Ascending aorta (tissue), 2 donors: ENCODE measurements around the gene ZBTB7A. TPM values are rescaled to one million over a fixed set of nuclear protein-coding genes. Genes with fewer than 3 reads are reported as not detected.
A peak's percentile ranks its signal among the peaks of the same experiment; 100 is the strongest.
"Not testable (repeated sequence)": the region's sequence is repeated elsewhere in the genome, so short reads cannot be mapped to it uniquely, and the experiment has no call there.

Experiments used
- DNase-seq, 2 donors: peaks; one replicate each; pipeline ENCODE4 v3.0.0-alpha.2; 2019; ENCODE audit warnings: low spot score in 2 of 2
- H3K27ac ChIP-seq, 2 donors: fragments of 200-600 bp; sonication (generic); one replicate each; pipeline ENCODE4 v1.5.1; 2016 to 2017; ENCODE audit warnings: mild to moderate bottlenecking in 1 of 2
- H3K27me3 ChIP-seq: fragments of 200-600 bp; sonication (generic); one replicate; pipeline ENCODE4 v1.5.1; 2017
- H3K36me3 ChIP-seq, 2 donors: fragments of 200-600 bp; sonication (generic); one replicate each; pipeline ENCODE4 v1.5.1; 2016
- H3K4me1 ChIP-seq, 2 donors: fragments of 200-600 bp; sonication (generic); one replicate each; pipeline ENCODE4 v1.5.1; 2016 to 2017; ENCODE audit warnings: mild to moderate bottlenecking in 1 of 2
- H3K4me3 ChIP-seq, 2 donors: fragments of 200-600 bp; sonication (generic); one replicate each; pipeline ENCODE4 v1.5.1; 2016 to 2017; ENCODE audit warnings: mild to moderate bottlenecking in 1 of 2
- H3K9me3 ChIP-seq, 2 donors: fragments of 200-600 bp; sonication (generic); one replicate each; pipeline ENCODE4 v1.5.1; 2016
- CTCF ChIP-seq, 3 experiments: fragments of 200-600 bp in 2 of 3; fragments of 450-650 bp in 1 of 3; sonication (generic) in 2 of 3; IDR thresholded peaks; one replicate each; pipeline ENCODE4 v1.5.1; 2016 to 2019; ENCODE audit warnings: antibody characterized with exemption in 3 of 3, mild to moderate bottlenecking in 1 of 3, moderate library complexity in 1 of 3
- intact Hi-C: fragments of 100-400 bp; cut with DNase I; formaldehyde crosslinking; loops from one replicate; pipeline ENCODE4 v1.15.1; 2023
- total RNA-seq: library from RNA; depleted of rRNA; stranded (reverse); fragments of >200 nt; gene quantifications from one replicate; pipeline ENCODE4 v1.1.0, GENCODE V29; 2016

The ZBTB7A gene
- total RNA-seq, 1 donor from 2014 or later = 76.4 TPM

- no peak for DNase-seq
- no peak for TF ChIP-seq CTCF (IDR thresholded peaks at IDR 0.05)
- peak overlapping the region; percentile 66 to 67 for H3K27ac ChIP-seq
Observed at GRCh38 chr19:4007836-4008539, 58.7 kb downstream of the ZBTB7A start.

GRCh38 chr19:4007021-4007835 is 59.5 kb downstream of the ZBTB7A start, which contains the start of gene PIAS4:
PIAS4 (plus strand) TSS chr19:4007736; CDS start chr19:4007761, 25 bp downstream.
- peak in 1 of 3 experiments; percentile 19 for TF ChIP-seq CTCF (IDR thresholded peaks at IDR 0.05)
- intact Hi-C loops = loop anchor here (1.0 to 2.0 kb wide), 5 partner anchors 17 to 244 kb away; partner anchors contain the start of genes DAPK3, EEF2, MRPL54 and ZBTB7A
- peak; percentile 86 to 97 for DNase-seq

More at GRCh38 chr19:4007836-4008539, 58.7 kb downstream of the ZBTB7A start:
- peaks cover 5 to 29% of the 10 kb centered on the region in 2 donors for H3K4me1 ChIP-seq
- H3K4me3 ChIP-seq = peak overlapping the region; percentile 95 to 96
- no peaks in the 10 kb centered on the region for H3K9me3 ChIP-seq
- H3K27me3 ChIP-seq = no peaks in the 10 kb centered on the region
- intact Hi-C loops = loop anchor here (1.0 to 2.0 kb wide), 5 partner anchors 18 to 245 kb away; partner anchors contain the start of genes DAPK3, EEF2, MRPL54 and ZBTB7A
- peaks cover 4% of the 10 kb centered on the region in 2 donors for H3K36me3 ChIP-seq

GRCh38 chr19:4005436-4005835 is 61.3 kb downstream of the ZBTB7A start:
- H3K27ac ChIP-seq, H3K4me3 ChIP-seq, intact Hi-C loops, H3K9me3 ChIP-seq, DNase-seq, H3K36me3 ChIP-seq, H3K27me3 ChIP-seq: not testable (repeated sequence)
- peaks cover 5 to 22% of the 10 kb centered on the region in 2 donors for H3K4me1 ChIP-seq

More at GRCh38 chr19:4007021-4007835, 59.5 kb downstream of the ZBTB7A start, which contains the start of gene PIAS4:
- peak within 1 kb of the TSS; percentile 66 to 67 for H3K27ac ChIP-seq
- peaks cover 5 to 29% of the 10 kb centered on the region in 2 donors for H3K4me1 ChIP-seq
- no peaks in the 10 kb centered on the region for H3K9me3 ChIP-seq
- no peaks in the 10 kb centered on the region for H3K36me3 ChIP-seq
- H3K27me3 ChIP-seq = no peaks in the 10 kb centered on the region
- peak within 1 kb of the TSS; percentile 95 to 96 for H3K4me3 ChIP-seq

GRCh38 chr19:4000798-4001197 is 65.9 kb downstream of the ZBTB7A start:
- H3K9me3 ChIP-seq, H3K27me3 ChIP-seq, H3K36me3 ChIP-seq, H3K4me3 ChIP-seq, H3K27ac ChIP-seq, intact Hi-C loops, H3K4me1 ChIP-seq, DNase-seq: not testable (repeated sequence)

GRCh38 chr19:3998667-3999412 is 67.9 kb downstream of the ZBTB7A start:
- H3K9me3 ChIP-seq, H3K4me1 ChIP-seq, H3K4me3 ChIP-seq, intact Hi-C loops, DNase-seq, H3K27ac ChIP-seq, H3K27me3 ChIP-seq, H3K36me3 ChIP-seq: not testable (repeated sequence)

- Histone ChIP-seq H3K27ac (no peak overlapping the region), H3K4me1 (no peaks in the 10 kb centered on the region), H3K4me3 (no peak overlapping the region), H3K36me3 (no peaks in the 10 kb centered on the region), H3K27me3 (no peaks in the 10 kb centered on the region), H3K9me3 (no peaks in the 10 kb centered on the region)
- intact Hi-C loops = no loop called here
- DNase-seq = no peak
- TF ChIP-seq CTCF (IDR thresholded peaks at IDR 0.05) = no peak
Observed at GRCh38 chr19:3995607-3996006, 71.1 kb downstream of the ZBTB7A start.

Other genes with a start within 250 kb of the ZBTB7A start
- gene ZFR2, start 197.9 kb downstream of the ZBTB7A start, total RNA-seq = not detected
- not detected for gene ATCAY, start 186.2 kb downstream of the ZBTB7A start, total RNA-seq
- gene NMRK2, start 133.8 kb downstream of the ZBTB7A start, total RNA-seq = not detected
- 135 TPM for gene DAPK3, start 95.8 kb downstream of the ZBTB7A start, total RNA-seq
- 1,544 TPM for gene EEF2, start 81.4 kb downstream of the ZBTB7A start, total RNA-seq
- 30.8 TPM for gene PIAS4, start 59.2 kb downstream of the ZBTB7A start, total RNA-seq
- 155 TPM for gene MAP2K2, start 57.2 kb upstream of the ZBTB7A start, total RNA-seq
- gene CREB3L3, start 86.7 kb upstream of the ZBTB7A start, total RNA-seq = 2.8 TPM
- gene SIRT6, start 115.7 kb upstream of the ZBTB7A start, total RNA-seq = 5.9 TPM
- gene ANKRD24, start 115.8 kb upstream of the ZBTB7A start, total RNA-seq = not detected
- gene EBI3, start 162.6 kb upstream of the ZBTB7A start, total RNA-seq = not detected
- gene YJU2, start 180.2 kb upstream of the ZBTB7A start, total RNA-seq = 64.6 TPM
- gene SHD, start 212.4 kb upstream of the ZBTB7A start, total RNA-seq = not detected
- not detected for gene TMIGD2, start 235.5 kb upstream of the ZBTB7A start, total RNA-seq
- not detected for gene FSD1, start 237.7 kb upstream of the ZBTB7A start, total RNA-seq